D341Med (cell line): ENCODE measurements around the gene WWOX.

ENCODE experiments used
- DNase-seq: peaks from one replicate; pipeline ENCODE4 v3.0.0; 2012; ENCODE audit warnings: low spot score

The WWOX gene

GRCh38 chr16:78994135-78994745 lies 894.8 kb downstream of the WWOX start:
- DNase-seq: no peak

- DNase-seq: no peak
These were observed 896.0 kb downstream of the WWOX start for GRCh38 chr16:78995441-78995840.

GRCh38 chr16:78996790-78997189 lies 897.3 kb downstream of the WWOX start:
- no peak for DNase-seq

DNA sequence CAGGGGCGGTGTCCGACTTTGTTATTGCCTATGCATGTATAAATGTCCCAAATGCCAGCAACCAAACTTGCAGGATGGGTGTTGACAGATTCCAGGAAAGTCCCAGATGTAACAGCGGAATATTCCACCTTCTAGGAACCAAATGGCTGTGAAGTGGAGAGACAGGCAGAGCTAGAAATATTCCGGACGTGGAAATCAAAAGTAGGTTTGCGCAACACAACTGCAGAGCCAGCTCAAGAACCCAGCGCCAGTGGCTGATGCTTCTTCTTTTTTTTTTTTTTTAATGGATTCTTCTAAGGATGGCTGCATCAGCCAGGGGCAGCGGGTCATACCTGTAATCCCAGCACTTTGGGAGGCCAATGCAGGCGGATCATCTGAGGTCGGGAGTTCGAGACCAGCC lies 899.4 kb downstream of the WWOX start:
- DNase-seq: no peak

DNA sequence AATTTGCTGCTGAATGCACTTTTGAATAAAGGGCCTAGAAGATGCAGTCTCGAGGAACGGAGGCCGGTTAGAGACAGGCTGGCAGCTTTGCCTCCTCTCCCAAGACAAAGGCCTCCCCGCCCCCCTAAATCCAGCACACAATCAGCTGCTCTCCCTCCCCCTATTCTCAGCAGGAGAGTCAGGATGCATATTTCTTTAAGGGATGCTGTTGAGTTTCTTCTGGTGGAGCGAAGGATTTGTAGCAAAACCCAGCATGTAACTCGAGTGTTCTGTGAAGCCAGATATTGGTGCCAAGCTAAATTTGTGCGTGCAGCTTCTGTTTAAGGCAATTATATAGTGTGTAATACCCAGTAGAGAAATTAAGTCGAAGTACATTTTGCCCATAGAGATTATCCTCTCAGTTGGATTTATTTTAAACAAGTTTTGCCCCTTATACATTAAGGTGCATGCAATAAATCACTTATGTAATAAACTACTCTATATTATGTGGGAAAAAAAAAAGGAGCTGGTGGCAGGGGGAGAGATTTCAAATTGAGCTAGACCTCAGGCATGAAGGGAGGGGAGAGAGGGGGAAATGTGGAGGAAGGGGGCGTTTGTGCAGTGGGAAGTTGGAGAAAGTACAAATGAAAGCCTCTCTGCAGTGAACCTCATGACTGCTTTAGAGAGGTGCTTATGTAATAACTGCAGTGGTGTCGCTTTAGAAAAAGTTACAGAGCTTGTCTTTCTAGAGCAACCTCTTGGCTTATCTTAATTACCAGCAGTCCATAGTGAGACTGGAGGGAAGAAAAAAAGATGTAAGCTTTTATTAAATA lies 901.9 kb downstream of the WWOX start:
- no peak for DNase-seq

- DNase-seq: no peak
These were observed 903.7 kb downstream of the WWOX start for GRCh38 chr16:79003026-79003609.

- no peak for DNase-seq
These were observed 904.9 kb downstream of the WWOX start for GRCh38 chr16:79004309-79004708.

GRCh38 chr16:79005096-79005495 lies 905.6 kb downstream of the WWOX start:
- no peak for DNase-seq

DNA sequence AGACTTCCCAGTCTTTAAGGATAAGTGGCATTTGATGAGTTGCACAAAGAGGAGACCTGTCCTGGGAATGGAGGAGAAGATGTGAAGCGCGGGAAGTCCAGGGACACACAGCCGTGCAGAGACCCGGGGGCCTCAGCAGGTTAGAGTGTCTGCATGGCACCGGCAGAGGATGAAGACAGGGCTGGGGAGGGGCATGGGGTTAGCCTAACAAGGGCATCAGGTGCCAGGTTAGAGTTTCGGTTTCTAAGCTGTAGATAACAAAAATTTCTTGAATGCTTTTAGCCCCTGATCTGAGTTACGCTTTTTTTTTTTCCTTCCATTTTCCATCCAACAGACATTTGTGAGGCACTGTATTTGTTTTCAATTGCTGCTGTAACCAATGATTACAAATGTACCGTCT lies 906.8 kb downstream of the WWOX start:
- no peak for DNase-seq

DNA sequence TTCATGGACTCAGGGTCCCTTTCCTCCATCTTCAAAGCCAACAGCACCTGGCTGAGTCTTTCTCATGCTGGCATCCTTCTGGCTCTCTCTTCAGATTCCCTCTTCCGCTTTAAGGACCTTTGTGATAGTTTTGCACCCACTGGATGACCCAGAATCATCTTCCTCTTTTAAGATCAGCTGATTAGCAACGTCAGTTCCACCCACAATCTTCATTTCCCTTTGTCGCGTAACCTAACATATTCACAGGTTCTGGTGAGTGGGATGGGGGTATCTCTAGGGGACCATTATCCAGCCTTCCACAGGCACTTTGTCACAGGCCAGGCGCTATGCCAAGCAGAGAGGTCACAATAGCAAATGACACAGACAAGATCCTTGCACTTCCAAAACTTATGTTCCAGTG lies 907.3 kb downstream of the WWOX start:
- no peak for DNase-seq

DNA sequence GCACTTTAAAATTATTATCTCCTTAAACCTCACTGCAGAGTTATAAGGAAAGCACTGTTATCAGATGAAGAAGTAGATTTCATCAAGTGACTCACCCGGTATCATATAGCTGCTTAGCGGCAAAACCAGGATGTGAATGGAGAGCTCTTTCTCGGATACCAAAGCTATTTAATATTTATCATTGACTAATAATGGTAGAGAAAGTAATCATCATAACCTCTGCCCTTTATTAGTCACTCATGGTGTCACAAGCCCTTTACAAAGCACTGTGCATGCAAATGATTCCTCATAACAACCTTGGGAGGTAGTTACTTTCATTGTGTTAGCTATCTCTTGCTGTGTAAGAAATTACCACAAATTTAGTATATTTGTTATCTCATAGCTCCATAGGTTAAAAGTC lies 908.2 kb downstream of the WWOX start:
- DNase-seq: no peak

GRCh38 chr16:79008036-79008868 lies 908.8 kb downstream of the WWOX start:
- no peak for DNase-seq

DNA sequence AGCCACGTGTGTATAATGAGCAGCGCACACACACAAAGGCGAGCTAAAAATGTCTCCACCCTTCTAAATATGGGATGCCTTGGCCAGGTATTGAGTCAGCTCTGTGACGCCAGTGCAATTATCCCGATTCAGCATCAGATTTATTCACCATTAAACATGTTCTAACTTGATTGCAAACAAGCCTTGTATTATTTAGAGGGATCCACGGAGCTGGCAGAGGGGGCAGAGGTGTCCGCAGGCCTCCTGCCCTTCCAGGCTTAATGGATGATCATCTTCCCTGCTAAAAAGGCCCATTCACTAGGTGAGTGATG lies 909.4 kb downstream of the WWOX start:
- DNase-seq: no peak

- DNase-seq: no peak
These were observed 910.4 kb downstream of the WWOX start for GRCh38 chr16:79009896-79010295.

- DNase-seq: no peak
These were observed 911.8 kb downstream of the WWOX start for GRCh38 chr16:79011282-79011681.

DNA sequence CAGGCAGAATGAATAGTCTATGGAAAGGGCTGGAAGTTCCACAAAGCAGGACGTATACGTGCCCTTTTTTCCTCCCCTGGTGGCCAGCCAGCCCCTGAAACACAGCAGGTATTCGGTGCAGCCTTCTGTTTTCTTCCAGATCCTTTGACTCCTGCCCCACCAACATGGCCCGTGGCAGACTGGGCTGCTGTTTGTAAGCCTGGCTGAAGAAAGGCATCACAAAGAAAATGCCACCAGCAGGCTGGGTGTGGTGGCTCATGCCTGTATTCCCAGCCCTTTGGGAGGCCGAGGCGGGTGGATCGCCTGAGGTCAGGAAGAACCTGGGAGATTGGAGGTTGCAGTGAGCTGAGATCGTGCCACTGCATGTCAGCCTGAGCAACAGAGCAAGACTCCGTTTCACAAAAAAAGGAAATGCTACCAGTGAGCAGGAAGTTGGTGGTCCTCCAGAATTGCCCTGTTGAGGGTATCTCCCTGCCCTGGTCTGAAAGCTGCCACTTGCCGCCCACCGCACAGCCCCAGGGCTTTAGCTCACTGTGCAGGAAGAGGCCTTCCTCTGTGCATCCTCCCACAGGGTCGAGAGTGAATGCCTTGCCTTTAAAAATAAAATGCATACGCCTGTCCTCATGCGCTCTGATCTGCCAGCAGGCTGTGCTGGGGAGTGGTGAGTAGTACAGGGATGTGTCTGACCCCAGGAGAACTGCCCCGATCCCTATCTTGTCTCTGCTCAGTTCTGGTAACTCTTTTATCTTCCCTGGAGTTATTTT lies 913.4 kb downstream of the WWOX start:
- no peak for DNase-seq

- DNase-seq: no peak
These were observed 914.6 kb downstream of the WWOX start for GRCh38 chr16:79013930-79014660.

- no peak for DNase-seq
These were observed 919.4 kb downstream of the WWOX start for GRCh38 chr16:79018650-79019429.

DNA sequence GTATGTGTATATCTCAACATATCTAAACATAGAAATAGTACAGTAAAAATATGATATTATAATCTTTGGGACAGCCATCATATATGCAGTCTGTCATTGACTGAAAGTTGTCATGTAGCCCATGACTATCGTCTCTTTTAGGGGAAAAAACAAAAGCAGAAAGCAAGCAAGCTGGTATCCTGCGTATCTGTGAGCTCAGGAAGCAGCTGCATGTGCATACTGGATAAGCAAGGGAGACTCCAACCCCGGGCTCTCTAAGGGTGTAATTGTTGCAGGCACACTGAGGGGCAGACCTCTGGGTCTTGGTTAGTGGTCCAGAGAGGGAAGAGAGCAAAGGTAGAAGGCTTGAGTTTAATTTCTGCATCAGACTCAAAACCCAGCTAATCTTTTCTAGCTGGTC lies 920.0 kb downstream of the WWOX start:
- no peak for DNase-seq

DNA sequence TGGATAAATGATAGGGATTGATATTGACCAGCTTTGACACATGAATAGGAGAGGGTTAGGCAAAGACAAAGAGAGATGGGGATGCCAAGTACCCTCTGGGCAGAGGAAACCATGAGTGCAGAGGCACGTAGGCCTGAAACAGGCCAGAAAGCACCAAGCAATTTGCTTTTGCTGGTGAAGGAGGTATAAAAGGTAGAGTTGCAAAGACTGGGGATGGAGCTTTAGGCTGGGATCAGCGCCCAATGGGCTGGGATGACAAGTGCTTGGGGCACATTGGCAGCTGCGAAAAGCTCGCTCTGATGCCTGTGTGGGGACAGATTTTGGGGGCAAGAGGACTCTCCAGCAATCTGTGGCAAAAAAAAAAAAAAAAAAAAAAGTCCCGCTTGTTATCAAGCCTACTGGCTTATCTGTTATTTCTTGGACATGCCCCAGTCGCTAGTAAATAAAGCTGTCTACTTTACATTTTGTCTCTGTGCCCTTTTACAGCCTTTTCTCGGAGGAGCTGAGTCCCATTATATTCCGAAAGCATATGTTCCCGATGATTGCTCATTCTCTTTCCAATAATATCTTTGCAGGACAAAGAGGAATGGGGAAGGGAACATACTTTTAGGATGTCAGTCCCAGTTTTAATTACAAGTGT lies 922.7 kb downstream of the WWOX start:
- DNase-seq: no peak
